Caco-2 (cell line): ENCODE results near the gene DSG2. TPM values are rescaled to one million over a fixed set of nuclear protein-coding genes. Genes with fewer than 3 reads are reported as not detected.

Experiments used
- BruUV-seq: library from RNA; stranded (reverse); fragments of 400-500 nt; replicated peaks from 2 replicates; lab custom pipeline; 2021; lab: Mats Ljungman, UMichigan
- CTCF ChIA-PET: fragments of 300-600 bp; sonication (Branson Sonifier 250); formaldehyde crosslinking; loops from one replicate; lab custom pipeline; 2022; ENCODE audit warnings: antibody characterized with exemption; lab: Charles Lee
- POLR2A ChIA-PET: fragments of 300-600 bp; sonication (Branson Sonifier 250); formaldehyde crosslinking; loops from one replicate; lab custom pipeline; 2022; ENCODE audit warnings: antibody characterized with exemption; lab: Charles Lee
- DNase-seq, 2 experiments: peaks; one replicate each; pipeline versions ENCODE4 v3.0.0 to v3.0.0-alpha.2; 2020 to 2022
- H3K27me3 ChIP-seq: replicated peaks from 2 replicates; pipeline ENCODE4 v1.6.0; 2011; ENCODE audit warnings: low read length; ENCODE audit not compliant: control insufficient read depth, insufficient read depth
- H3K36me3 ChIP-seq: 2 replicates; pipeline ENCODE4 v1.5.1; 2011; ENCODE audit warnings: low read length; ENCODE audit not compliant: control insufficient read depth, insufficient read depth
- H3K4me1 ChIP-seq: fragments of 250-450 bp; sonication (Bioruptor Pico); 2 replicates; pipeline ENCODE4 v1.5.1; 2020; ENCODE audit warnings: mild to moderate bottlenecking
- H3K4me3 ChIP-seq: 2 replicates; pipeline ENCODE4 v1.5.1; 2011; ENCODE audit warnings: low read depth, mild to moderate bottlenecking, control low read depth, low read length
- H3K9me3 ChIP-seq: fragments of 250-450 bp; sonication (Bioruptor Pico); 2 replicates; pipeline ENCODE4 v1.5.1; 2020; ENCODE audit warnings: mild to moderate bottlenecking, moderate library complexity
- H3K27ac Mint-ChIP-seq: one replicate; pipeline ENCODE4 v1.8.0; 2022; ENCODE audit warnings: mixed read lengths; ENCODE audit not compliant: unreplicated experiment
- H3K27me3 Mint-ChIP-seq: one replicate; pipeline ENCODE4 v1.8.0; 2022; ENCODE audit warnings: mixed read lengths; ENCODE audit not compliant: insufficient read depth, unreplicated experiment
- H3K36me3 Mint-ChIP-seq: one replicate; pipeline ENCODE4 v1.8.0; 2022; ENCODE audit warnings: mild to moderate bottlenecking, mixed read lengths; ENCODE audit not compliant: insufficient read depth, unreplicated experiment
- H3K4me1 Mint-ChIP-seq: one replicate; pipeline ENCODE4 v1.8.0; 2022; ENCODE audit warnings: low read depth, mixed read lengths; ENCODE audit not compliant: unreplicated experiment
- H3K4me3 Mint-ChIP-seq: one replicate; pipeline ENCODE4 v1.8.0; 2022; ENCODE audit warnings: mild to moderate bottlenecking, moderate library complexity, mixed read lengths; ENCODE audit not compliant: unreplicated experiment
- H3K9me3 Mint-ChIP-seq: one replicate; pipeline ENCODE4 v1.8.0; 2022; ENCODE audit warnings: mixed read lengths; ENCODE audit not compliant: unreplicated experiment
- intact Hi-C: fragments of 100-400 bp; cut with micrococcal nuclease; formaldehyde crosslinking; loops from one replicate; pipeline ENCODE4 v1.10.0; 2022; ENCODE audit not compliant: unreplicated experiment
- total RNA-seq: library from RNA; stranded (reverse); gene quantifications from 2 replicates; pipeline ENCODE4 v1.2.3, GENCODE V29; 2022
- TF ChIP-seq, protein P1 (sequence below), 2 experiments: fragments of 200-600 bp in 1 of 2; IDR thresholded peaks; 1 replicate in 1 of 2; 2 replicates in 1 of 2; pipeline versions ENCODE4 v1.5.1 to v1.8.0; 2011 to 2022; ENCODE audit warnings: antibody characterized with exemption in 1 of 2, control low read depth in 1 of 2, inconsistent platforms in 1 of 2, low read depth in 1 of 2, low read length in 1 of 2, mild to moderate bottlenecking in 1 of 2, moderate library complexity in 1 of 2; ENCODE audit not compliant: insufficient read depth in 1 of 2, severe bottlenecking in 1 of 2, unreplicated experiment in 1 of 2

DSG2 gene
- total RNA-seq, 1 experiment from 2014 or later: 32.1 TPM

DNA sequence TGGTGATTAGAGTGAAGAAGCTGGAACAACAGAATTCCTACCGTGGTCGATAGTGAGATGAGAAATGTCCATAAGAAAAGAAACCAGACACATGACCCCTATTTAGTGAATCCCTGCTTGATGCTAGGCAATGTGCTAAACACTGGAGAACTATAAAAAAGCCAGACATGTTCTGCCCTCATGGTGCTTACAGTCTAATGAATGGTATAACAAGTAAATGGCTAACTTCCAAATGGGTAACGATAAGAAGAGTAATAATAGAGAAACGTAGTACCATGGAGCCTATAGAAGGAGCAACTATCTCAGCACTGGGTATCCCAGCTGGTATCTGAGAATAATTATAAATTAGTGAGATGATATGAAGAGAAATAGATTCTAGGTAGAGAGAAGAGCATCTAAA, 5.0 kb downstream of the DSG2 start:
- H3K27me3 ChIP-seq: no peaks in the 10 kb centered on the region
- Mint-ChIP-seq H3K4me1 (peaks cover 6% of the 10 kb centered on the region), H3K36me3 (no peaks in the 10 kb centered on the region), H3K9me3 (no peaks in the 10 kb centered on the region), H3K27me3 (no peaks in the 10 kb centered on the region), H3K4me3 (no peak overlapping the region), H3K27ac (no peak overlapping the region)
- TF ChIP-seq, protein P1, sequence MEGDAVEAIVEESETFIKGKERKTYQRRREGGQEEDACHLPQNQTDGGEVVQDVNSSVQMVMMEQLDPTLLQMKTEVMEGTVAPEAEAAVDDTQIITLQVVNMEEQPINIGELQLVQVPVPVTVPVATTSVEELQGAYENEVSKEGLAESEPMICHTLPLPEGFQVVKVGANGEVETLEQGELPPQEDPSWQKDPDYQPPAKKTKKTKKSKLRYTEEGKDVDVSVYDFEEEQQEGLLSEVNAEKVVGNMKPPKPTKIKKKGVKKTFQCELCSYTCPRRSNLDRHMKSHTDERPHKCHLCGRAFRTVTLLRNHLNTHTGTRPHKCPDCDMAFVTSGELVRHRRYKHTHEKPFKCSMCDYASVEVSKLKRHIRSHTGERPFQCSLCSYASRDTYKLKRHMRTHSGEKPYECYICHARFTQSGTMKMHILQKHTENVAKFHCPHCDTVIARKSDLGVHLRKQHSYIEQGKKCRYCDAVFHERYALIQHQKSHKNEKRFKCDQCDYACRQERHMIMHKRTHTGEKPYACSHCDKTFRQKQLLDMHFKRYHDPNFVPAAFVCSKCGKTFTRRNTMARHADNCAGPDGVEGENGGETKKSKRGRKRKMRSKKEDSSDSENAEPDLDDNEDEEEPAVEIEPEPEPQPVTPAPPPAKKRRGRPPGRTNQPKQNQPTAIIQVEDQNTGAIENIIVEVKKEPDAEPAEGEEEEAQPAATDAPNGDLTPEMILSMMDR (IDR thresholded peaks at IDR 0.05; ENCODE audit: insufficient read depth in 1 of 2, low read depth in 1 of 2, low read length in 1 of 2, severe bottlenecking in 1 of 2, unreplicated experiment in 1 of 2): no peak
- H3K4me1 ChIP-seq: no peaks in the 10 kb centered on the region
- no TSS peak for BruUV-seq
- H3K9me3 ChIP-seq: no peaks in the 10 kb centered on the region
- no peaks in the 10 kb centered on the region for H3K36me3 ChIP-seq
- ChIA-PET CTCF (no interaction called here), POLR2A (no interaction called here)
- H3K4me3 ChIP-seq: no peak overlapping the region
- intact Hi-C loops: no loop called here
- no peak for DNase-seq

DNA sequence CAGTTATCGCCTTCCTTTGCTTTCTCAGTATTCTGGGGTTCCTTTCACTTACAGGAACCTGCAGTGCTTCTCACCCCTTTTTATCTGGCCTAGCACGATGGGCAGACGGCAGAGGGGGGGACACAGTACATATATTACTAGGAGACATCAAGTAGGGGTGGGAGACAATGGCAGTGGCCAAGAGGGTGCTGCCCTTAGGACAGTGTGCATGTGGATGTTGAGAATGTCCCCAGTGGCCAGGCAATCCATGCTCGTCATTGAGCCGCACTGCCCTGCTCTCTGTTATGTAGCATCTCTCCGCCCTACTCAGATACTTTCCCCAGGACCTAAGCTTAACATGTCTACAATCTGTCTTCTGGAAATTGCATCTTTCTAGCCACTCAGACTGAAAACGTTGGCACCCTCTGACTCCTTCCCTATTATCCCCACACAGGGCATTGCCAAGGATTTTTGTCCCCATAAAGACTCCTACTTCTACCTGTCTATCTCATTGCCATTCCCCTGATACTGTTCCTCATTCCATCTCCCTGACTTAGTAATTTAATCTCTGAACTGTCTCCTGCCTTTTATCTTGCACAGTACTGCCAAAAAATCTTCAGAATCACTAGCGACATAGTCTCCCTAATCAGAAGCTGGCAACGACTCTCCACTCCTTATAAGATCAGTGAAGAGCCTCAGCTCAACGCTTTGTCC, 6.6 kb downstream of the DSG2 start:
- ChIA-PET CTCF (interaction anchor here (0.6 kb wide), 1 partner anchor 1764 kb away, joined by 3 read pairs; no protein-coding TSS in a partner anchor), POLR2A (no interaction called here)
- intact Hi-C loops: no loop called here

DNA sequence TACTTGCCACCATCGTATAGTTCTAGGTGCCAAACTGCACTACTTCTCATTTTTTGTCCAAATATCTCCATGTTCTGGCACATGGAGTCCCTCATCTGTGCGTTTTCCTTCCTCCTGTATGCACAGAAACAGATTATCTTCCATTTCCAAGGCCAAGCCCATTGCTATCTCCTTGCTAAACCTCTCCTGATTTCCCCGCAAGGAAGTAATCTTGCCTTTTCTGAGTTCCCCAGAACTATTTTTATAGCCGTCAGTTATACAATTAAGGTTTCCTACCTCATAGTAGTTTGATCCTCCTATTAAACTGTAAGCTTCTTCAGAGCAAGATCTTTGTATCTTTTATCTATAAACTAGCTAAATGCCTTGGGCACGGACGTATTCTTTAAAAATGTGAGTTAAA, 7.2 kb downstream of the DSG2 start:
- H3K27me3 ChIP-seq: no peaks in the 10 kb centered on the region
- peaks cover 6% of the 10 kb centered on the region for H3K4me1 Mint-ChIP-seq
- no peaks in the 10 kb centered on the region for H3K27me3 Mint-ChIP-seq
- ChIA-PET CTCF (no interaction called here), POLR2A (no interaction called here)
- H3K4me1 ChIP-seq: 0 out of 2 replicates have a peak, but pooled peaks cover 5% of the 10 kb centered on the region
- no peaks in the 10 kb centered on the region for H3K36me3 ChIP-seq
- H3K9me3 Mint-ChIP-seq: no peaks in the 10 kb centered on the region
- TF ChIP-seq, protein P1 (IDR thresholded peaks at IDR 0.05; ENCODE audit: insufficient read depth in 1 of 2, low read depth in 1 of 2, low read length in 1 of 2, severe bottlenecking in 1 of 2, unreplicated experiment in 1 of 2): no peak
- H3K4me3 Mint-ChIP-seq: no peak overlapping the region
- intact Hi-C loops: no loop called here
- no TSS peak for BruUV-seq
- no peak for DNase-seq
- H3K36me3 Mint-ChIP-seq: no peaks in the 10 kb centered on the region
- H3K4me3 ChIP-seq: no peak overlapping the region
- H3K9me3 ChIP-seq: no peaks in the 10 kb centered on the region
- no peak overlapping the region for H3K27ac Mint-ChIP-seq

More for the DNA sequence above, 6.6 kb downstream of the DSG2 start:
- Histone ChIP-seq H3K4me1 (0 out of 2 replicates have a peak, but pooled peaks cover 1% of the 10 kb centered on the region), H3K4me3 (no peak overlapping the region), H3K27me3 (no peaks in the 10 kb centered on the region), H3K36me3 (no peaks in the 10 kb centered on the region), H3K9me3 (no peaks in the 10 kb centered on the region)
- TF ChIP-seq, protein P1 (IDR thresholded peaks at IDR 0.05; ENCODE audit: insufficient read depth in 1 of 2, low read depth in 1 of 2, low read length in 1 of 2, severe bottlenecking in 1 of 2, unreplicated experiment in 1 of 2): no peak
- H3K27ac Mint-ChIP-seq: no peak overlapping the region
- DNase-seq: no peak
- no peaks in the 10 kb centered on the region for H3K27me3 Mint-ChIP-seq
- H3K4me3 Mint-ChIP-seq: no peak overlapping the region
- peaks cover 6% of the 10 kb centered on the region for H3K4me1 Mint-ChIP-seq
- no TSS peak for BruUV-seq
- H3K36me3 Mint-ChIP-seq: no peaks in the 10 kb centered on the region
- no peaks in the 10 kb centered on the region for H3K9me3 Mint-ChIP-seq
